ENCODE data around the gene SLC22A9.
"Not testable (repeated sequence)": the region's sequence is repeated elsewhere in the genome, so short reads cannot be mapped to it uniquely, and the experiment has no call there.

SLC22A9 gene

DNA sequence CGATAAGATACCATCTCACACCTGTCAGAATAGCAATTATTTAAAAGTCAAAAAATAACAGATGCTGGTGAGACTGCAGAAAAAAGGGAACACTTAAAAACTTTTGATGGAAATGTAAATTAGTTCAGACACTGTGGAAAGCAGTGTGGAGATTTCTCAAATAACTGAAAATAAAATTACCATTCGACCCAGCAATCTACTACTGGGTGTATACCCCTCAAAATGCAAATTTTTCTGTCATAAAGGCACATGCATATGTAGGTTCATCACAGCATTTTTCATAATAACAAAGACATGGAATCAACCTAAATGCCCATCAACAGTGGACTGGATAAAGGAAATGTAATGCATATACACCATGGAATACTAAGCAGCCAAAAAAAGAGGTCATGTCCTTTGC lies 10.5 kb downstream of the SLC22A9 start:
- Histone ChIP-seq H3K79me2 (ENCODE audit: control insufficient read depth, insufficient read depth, low read length, unreplicated experiment) (no peaks in the 10 kb centered on the region), H3K27ac (ENCODE audit: low read depth, low read length) (no peak overlapping the region), H3K27me3 (ENCODE audit: insufficient read depth, low read length) (peaks cover 20% of the 10 kb centered on the region), H3K4me3 (ENCODE audit: low read depth, low read length) (no peak overlapping the region), H3K4me1 (ENCODE audit: control insufficient read depth, insufficient read depth, low read length, unreplicated experiment) (no peaks in the 10 kb centered on the region), H3K36me3 (ENCODE audit: insufficient read depth, low read length) (no peaks in the 10 kb centered on the region), H2AFZ (ENCODE audit: low read length, unreplicated experiment) (no peak overlapping the region)

DNA sequence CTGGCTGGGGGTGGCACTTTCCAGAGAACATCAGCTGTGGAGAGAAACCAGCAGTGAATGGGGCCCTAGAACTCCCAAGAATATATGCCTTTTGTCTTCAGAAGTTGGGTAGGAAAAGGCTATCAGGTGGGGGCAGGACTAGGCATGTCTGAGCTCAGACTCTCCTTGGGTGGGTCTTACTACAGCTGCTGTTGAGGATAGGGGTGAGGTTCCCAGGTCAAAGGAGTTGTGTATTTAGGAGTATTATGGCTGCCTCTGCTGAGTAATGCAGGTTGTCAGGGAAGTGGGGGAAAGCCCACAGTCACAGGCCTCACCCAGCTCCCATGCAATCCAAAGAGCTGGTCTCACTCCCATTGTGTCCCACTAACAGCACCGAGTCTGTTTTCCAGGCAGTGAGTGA lies 26.1 kb downstream of the SLC22A9 start:
- no peaks in the 10 kb centered on the region for H3K4me1 ChIP-seq (ENCODE audit: control insufficient read depth, insufficient read depth, low read length, unreplicated experiment)
- no peak overlapping the region for H2AFZ ChIP-seq (ENCODE audit: low read length, unreplicated experiment)
- no peaks in the 10 kb centered on the region; the same call in 1 of the 2 replicates for H3K27me3 ChIP-seq (ENCODE audit: insufficient read depth, low read length)
- H3K27ac ChIP-seq (ENCODE audit: low read depth, low read length): no peak overlapping the region
- H3K36me3 ChIP-seq (ENCODE audit: insufficient read depth, low read length): no peaks in the 10 kb centered on the region
- H3K79me2 ChIP-seq (ENCODE audit: control insufficient read depth, insufficient read depth, low read length, unreplicated experiment): no peaks in the 10 kb centered on the region
- no peak overlapping the region for H3K4me3 ChIP-seq (ENCODE audit: low read depth, low read length)

DNA sequence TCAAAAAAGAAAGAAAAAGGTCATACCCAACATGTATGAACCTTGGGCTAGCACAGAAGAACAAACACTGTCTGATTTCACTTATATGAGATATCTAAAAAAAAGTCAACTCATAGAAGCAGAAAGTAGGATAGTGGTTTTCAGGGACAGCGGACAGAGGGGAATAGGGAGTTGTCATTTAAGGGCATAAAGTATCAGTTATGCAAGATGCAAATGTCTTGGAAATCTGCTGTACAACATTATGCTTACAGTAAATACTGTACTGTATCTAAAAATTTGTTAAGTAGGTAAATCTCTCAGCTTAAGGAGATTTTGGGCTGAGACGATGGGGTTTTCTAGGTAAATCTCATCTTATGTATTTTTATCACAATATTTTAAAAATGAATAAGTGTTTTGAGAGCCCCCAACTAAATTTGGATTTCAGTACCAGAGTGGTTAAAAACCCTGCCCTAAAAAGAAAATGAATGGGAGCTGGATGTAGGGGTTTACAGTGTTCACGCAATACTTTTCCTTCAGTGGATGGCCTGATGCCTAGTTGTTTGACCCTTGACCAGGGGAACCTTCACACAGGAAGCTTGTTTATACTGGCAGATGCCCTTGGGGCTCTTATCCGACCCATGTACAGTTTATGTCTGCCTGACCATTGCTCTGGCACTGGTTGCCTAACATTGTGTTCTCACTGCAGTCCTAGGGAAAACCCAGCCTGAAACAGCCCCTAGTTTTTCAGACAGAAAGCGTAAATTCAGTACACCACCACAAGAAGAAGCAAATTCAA lies 34.8 kb downstream of the SLC22A9 start:
- no peak overlapping the region for H3K27ac ChIP-seq (ENCODE audit: low read depth, low read length)
- no peaks in the 10 kb centered on the region for H3K4me1 ChIP-seq (ENCODE audit: control insufficient read depth, insufficient read depth, low read length, unreplicated experiment)
- H3K4me3 ChIP-seq (ENCODE audit: low read depth, low read length): no peak overlapping the region
- no peak overlapping the region for H2AFZ ChIP-seq (ENCODE audit: low read length, unreplicated experiment)
- no peaks in the 10 kb centered on the region for H3K36me3 ChIP-seq (ENCODE audit: insufficient read depth, low read length)
- H3K79me2 ChIP-seq (ENCODE audit: control insufficient read depth, insufficient read depth, low read length, unreplicated experiment): no peaks in the 10 kb centered on the region
- H3K27me3 ChIP-seq (ENCODE audit: insufficient read depth, low read length): peaks cover 54% of the 10 kb centered on the region

- H2AFZ ChIP-seq (ENCODE audit: low read length, unreplicated experiment): no peak overlapping the region
- peaks cover 54% of the 10 kb centered on the region for H3K27me3 ChIP-seq (ENCODE audit: insufficient read depth, low read length)
- no peaks in the 10 kb centered on the region for H3K36me3 ChIP-seq (ENCODE audit: insufficient read depth, low read length)
- no peaks in the 10 kb centered on the region for H3K79me2 ChIP-seq (ENCODE audit: control insufficient read depth, insufficient read depth, low read length, unreplicated experiment)
- H3K27ac ChIP-seq (ENCODE audit: low read depth, low read length): no peak overlapping the region
- no peak overlapping the region for H3K4me3 ChIP-seq (ENCODE audit: low read depth, low read length)
- no peaks in the 10 kb centered on the region for H3K4me1 ChIP-seq (ENCODE audit: control insufficient read depth, insufficient read depth, low read length, unreplicated experiment)
Measured at GRCh38 chr11:63405114-63405513, 35.5 kb downstream of the SLC22A9 start.

DNA sequence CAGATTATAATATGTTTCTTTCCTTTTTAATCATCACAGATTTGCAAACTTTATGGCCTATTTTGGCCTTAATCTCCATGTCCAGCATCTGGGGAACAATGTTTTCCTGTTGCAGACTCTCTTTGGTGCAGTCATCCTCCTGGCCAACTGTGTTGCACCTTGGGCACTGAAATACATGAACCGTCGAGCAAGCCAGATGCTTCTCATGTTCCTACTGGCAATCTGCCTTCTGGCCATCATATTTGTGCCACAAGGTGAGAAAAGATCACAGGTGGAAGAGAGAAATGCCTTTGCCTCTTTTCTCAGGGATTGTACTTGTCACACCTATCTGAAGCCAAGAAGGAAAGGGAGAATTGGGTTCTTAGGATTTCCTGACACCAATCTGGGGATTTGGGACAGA lies 36.9 kb downstream of the SLC22A9 start:
- H3K36me3 ChIP-seq (ENCODE audit: insufficient read depth, low read length): no peaks in the 10 kb centered on the region
- H3K27me3 ChIP-seq (ENCODE audit: insufficient read depth, low read length): peaks cover 53% of the 10 kb centered on the region
- H3K27ac ChIP-seq (ENCODE audit: low read depth, low read length): no peak overlapping the region
- no peaks in the 10 kb centered on the region for H3K79me2 ChIP-seq (ENCODE audit: control insufficient read depth, insufficient read depth, low read length, unreplicated experiment)
- no peak overlapping the region for H3K4me3 ChIP-seq (ENCODE audit: low read depth, low read length)
- no peak overlapping the region for H2AFZ ChIP-seq (ENCODE audit: low read length, unreplicated experiment)
- H3K4me1 ChIP-seq (ENCODE audit: control insufficient read depth, insufficient read depth, low read length, unreplicated experiment): no peaks in the 10 kb centered on the region

DNA sequence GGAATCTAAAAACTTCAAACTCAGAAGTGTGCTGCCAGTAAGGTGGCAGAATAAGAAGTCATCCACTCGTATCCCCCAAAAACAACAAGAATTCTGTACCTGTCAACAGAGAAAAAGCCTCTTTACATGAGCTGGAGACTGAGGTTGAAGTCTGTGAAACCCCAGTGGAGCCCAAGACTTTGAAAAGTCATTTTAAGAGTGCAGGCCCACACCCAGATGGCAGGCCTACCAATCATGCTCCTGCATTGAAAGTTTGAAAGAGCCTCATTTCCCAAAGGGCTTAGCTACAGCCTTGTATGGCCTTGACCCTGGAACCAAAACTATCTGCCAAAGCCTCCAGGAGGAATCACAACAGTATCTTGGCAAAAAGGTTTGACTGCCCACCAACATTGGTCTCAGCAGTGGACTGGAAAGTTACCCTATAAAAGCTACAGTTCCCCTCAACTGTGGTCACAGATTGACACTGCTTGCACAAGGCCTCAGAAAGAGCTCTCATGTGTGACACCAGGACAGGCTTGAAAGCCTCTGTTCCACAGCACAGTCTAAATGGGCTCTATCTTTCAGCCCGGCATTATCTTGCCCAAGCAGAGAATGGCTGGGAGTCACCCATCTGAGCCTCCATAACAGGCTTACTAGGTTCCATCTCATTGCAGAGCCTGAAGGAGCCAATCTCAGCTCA lies 47.7 kb downstream of the SLC22A9 start:
- Histone ChIP-seq H3K79me2 (ENCODE audit: control insufficient read depth, insufficient read depth, low read length, unreplicated experiment) (no peaks in the 10 kb centered on the region), H3K4me1 (ENCODE audit: control insufficient read depth, insufficient read depth, low read length, unreplicated experiment) (no peaks in the 10 kb centered on the region), H3K4me3 (ENCODE audit: low read depth, low read length) (no peak overlapping the region), H3K36me3 (ENCODE audit: insufficient read depth, low read length) (no peaks in the 10 kb centered on the region), H3K27me3 (ENCODE audit: insufficient read depth, low read length) (peaks cover 6% of the 10 kb centered on the region; the same call in 1 of the 2 replicates), H2AFZ (ENCODE audit: low read length, unreplicated experiment) (no peak overlapping the region), H3K27ac (ENCODE audit: low read depth, low read length) (no peak overlapping the region)

DNA sequence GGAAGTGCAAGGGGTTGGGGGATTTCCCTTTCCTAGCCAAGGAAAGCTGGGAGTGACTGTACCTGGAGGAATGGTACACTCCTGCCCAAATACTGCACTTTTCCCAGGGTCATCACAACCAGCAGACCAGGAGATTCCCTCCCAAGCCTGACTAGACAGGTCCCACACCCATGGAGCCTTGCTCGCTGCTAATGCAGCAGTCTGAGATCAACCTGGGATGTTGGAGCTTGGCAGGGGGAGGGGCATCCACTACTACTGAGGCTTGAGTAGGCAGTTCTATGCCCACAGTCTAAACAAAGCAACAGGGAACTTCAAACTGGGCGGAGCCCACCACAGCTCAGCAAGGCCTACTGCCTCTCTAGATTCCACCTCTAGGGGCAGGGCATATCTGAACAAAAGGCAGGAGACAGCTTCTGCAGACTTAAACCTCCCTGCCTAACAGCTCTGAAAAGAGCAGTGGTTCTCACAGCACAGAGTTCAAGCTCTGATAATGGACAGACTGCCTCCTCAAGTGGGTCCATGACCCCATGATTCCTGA lies 58.5 kb downstream of the SLC22A9 start:
- no peak overlapping the region for H2AFZ ChIP-seq (ENCODE audit: low read length, unreplicated experiment)
- no peaks in the 10 kb centered on the region for H3K36me3 ChIP-seq (ENCODE audit: insufficient read depth, low read length)
- no peak overlapping the region for H3K27ac ChIP-seq (ENCODE audit: low read depth, low read length)
- H3K4me3 ChIP-seq (ENCODE audit: low read depth, low read length): no peak overlapping the region
- H3K4me1 ChIP-seq (ENCODE audit: control insufficient read depth, insufficient read depth, low read length, unreplicated experiment): no peaks in the 10 kb centered on the region
- H3K27me3 ChIP-seq (ENCODE audit: insufficient read depth, low read length): peaks cover 9% of the 10 kb centered on the region
- H3K79me2 ChIP-seq (ENCODE audit: control insufficient read depth, insufficient read depth, low read length, unreplicated experiment): no peaks in the 10 kb centered on the region

- not testable (repeated sequence) for H3K36me3 ChIP-seq (ENCODE audit: insufficient read depth, low read length); H3K27me3 ChIP-seq (ENCODE audit: insufficient read depth, low read length); H3K27ac ChIP-seq (ENCODE audit: low read depth, low read length); H3K4me3 ChIP-seq (ENCODE audit: low read depth, low read length); H2AFZ ChIP-seq (ENCODE audit: low read length, unreplicated experiment); H3K4me1 ChIP-seq (ENCODE audit: control insufficient read depth, insufficient read depth, low read length, unreplicated experiment); H3K79me2 ChIP-seq (ENCODE audit: control insufficient read depth, insufficient read depth, low read length, unreplicated experiment)
Measured at GRCh38 chr11:63430731-63431130, 61.1 kb downstream of the SLC22A9 start.

DNA sequence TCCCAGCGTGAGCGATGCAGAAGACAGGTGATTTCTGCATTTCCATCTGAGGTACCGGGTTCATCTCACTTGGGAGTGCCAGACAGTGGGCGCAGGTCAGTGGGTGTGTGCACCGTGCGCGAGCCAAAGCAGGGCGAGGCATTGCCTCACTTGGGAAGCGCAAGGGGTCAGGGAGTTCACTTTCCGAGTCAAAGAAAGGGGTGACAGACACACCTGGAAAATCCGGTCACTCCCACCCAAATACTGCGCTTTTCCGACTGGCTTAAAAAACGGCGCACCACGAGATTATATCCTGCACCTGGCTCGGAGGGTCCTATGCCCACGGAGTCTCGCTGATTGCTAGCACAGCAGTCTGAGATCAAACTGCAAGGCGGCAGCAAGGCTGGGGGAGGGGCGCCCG lies 65.8 kb downstream of the SLC22A9 start:
- not testable (repeated sequence) for H3K4me1 ChIP-seq (ENCODE audit: control insufficient read depth, insufficient read depth, low read length, unreplicated experiment); H2AFZ ChIP-seq (ENCODE audit: low read length, unreplicated experiment); H3K27me3 ChIP-seq (ENCODE audit: insufficient read depth, low read length); H3K27ac ChIP-seq (ENCODE audit: low read depth, low read length); H3K4me3 ChIP-seq (ENCODE audit: low read depth, low read length); H3K79me2 ChIP-seq (ENCODE audit: control insufficient read depth, insufficient read depth, low read length, unreplicated experiment); H3K36me3 ChIP-seq (ENCODE audit: insufficient read depth, low read length)

DNA sequence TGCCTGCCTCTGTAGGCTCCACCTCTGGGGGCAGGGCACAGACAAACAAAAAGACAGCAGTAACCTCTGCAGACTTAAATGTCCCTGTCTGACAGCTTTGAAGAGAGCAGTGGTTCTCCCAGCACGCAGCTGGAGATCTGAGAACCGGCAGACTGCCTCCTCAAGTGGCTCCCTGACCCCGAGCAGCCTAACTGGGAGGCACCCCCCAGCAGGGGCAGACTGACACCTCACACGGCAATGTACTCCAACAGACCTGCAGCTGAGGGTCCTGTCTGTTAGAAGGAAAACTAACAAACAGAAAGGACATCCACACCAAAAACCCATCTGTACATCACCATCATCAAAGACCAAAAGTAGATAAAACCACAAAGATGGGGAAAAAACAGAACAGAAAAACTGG lies 66.2 kb downstream of the SLC22A9 start:
- not testable (repeated sequence) for H3K27me3 ChIP-seq (ENCODE audit: insufficient read depth, low read length); H2AFZ ChIP-seq (ENCODE audit: low read length, unreplicated experiment); H3K4me3 ChIP-seq (ENCODE audit: low read depth, low read length); H3K4me1 ChIP-seq (ENCODE audit: control insufficient read depth, insufficient read depth, low read length, unreplicated experiment); H3K79me2 ChIP-seq (ENCODE audit: control insufficient read depth, insufficient read depth, low read length, unreplicated experiment); H3K36me3 ChIP-seq (ENCODE audit: insufficient read depth, low read length); H3K27ac ChIP-seq (ENCODE audit: low read depth, low read length)

GRCh38 chr11:63443714-63444113 lies 74.1 kb downstream of the SLC22A9 start:
- Histone ChIP-seq H3K27me3 (ENCODE audit: insufficient read depth, low read length) (peaks cover 35% of the 10 kb centered on the region), H3K4me1 (ENCODE audit: control insufficient read depth, insufficient read depth, low read length, unreplicated experiment) (no peaks in the 10 kb centered on the region), H3K4me3 (ENCODE audit: low read depth, low read length) (no peak overlapping the region), H3K36me3 (ENCODE audit: insufficient read depth, low read length) (no peaks in the 10 kb centered on the region), H3K79me2 (ENCODE audit: control insufficient read depth, insufficient read depth, low read length, unreplicated experiment) (no peaks in the 10 kb centered on the region), H2AFZ (ENCODE audit: low read length, unreplicated experiment) (no peak overlapping the region), H3K27ac (ENCODE audit: low read depth, low read length) (no peak overlapping the region)
